Amniotic stem cell (primary cell): ENCODE results near the gene DLG2.
"Not testable (repeated sequence)": the region's sequence is repeated elsewhere in the genome, so short reads cannot be mapped to it uniquely, and the experiment has no call there.

Experiments used
- DNase-seq: peaks from one replicate; lab custom pipeline; 2025; lab: John Stamatoyannopoulos, UW

Gene DLG2

DNA sequence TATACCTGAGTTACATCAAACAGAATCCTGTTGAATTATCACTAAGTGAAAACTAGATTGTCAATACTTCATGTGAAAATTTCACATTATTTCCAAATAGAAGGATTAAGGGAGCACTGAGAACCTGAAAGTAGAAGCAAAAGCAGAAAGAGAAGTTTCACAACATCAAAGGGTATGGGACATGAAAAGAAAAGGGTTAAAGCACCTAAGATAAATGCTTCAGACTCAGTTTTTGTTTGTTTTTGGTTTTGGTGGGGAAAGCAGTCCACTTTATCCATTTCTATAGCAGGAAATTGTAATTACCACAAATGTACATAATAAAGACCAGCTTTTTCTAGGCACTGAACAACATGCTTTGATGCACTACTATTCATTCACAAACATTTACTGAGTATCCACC, 1271.2 kb downstream of the DLG2 start:
- no peak for DNase-seq

- DNase-seq, result no peak
These were observed 1281.5 kb downstream of the DLG2 start for GRCh38 chr11:84345597-84345996.

GRCh38 chr11:84345027-84345426, 1282.1 kb downstream of the DLG2 start:
- DNase-seq, result no peak

GRCh38 chr11:84339796-84340195, 1287.3 kb downstream of the DLG2 start:
- DNase-seq, result no peak

DNA sequence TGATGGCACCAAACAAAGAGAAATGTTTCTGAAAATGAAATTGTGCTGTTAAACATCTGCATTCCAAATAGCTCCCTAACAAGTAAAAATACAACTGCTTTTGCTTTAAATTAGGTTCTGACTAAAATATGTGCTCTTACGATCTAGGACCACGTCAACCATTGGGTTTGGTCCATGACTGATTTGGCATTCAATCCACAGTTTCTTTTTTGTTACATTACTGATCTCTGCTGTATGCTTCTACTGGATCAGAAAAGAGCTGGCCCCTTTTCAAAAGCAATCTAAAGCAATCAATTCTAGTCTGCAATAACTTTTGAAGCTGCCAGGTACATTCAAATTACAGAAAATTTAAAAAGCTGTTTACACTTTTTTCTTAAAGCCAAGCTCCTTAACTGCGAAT, 1293.9 kb downstream of the DLG2 start:
- no peak for DNase-seq

- no peak for DNase-seq
These were observed 1304.9 kb downstream of the DLG2 start for GRCh38 chr11:84322211-84322610.

- DNase-seq, result no peak
These were observed 1307.3 kb downstream of the DLG2 start for GRCh38 chr11:84319863-84320262.

- no peak for DNase-seq
These were observed 1310.1 kb downstream of the DLG2 start for GRCh38 chr11:84316866-84317555.

GRCh38 chr11:84313830-84314359, 1313.2 kb downstream of the DLG2 start:
- DNase-seq, result no peak

DNA sequence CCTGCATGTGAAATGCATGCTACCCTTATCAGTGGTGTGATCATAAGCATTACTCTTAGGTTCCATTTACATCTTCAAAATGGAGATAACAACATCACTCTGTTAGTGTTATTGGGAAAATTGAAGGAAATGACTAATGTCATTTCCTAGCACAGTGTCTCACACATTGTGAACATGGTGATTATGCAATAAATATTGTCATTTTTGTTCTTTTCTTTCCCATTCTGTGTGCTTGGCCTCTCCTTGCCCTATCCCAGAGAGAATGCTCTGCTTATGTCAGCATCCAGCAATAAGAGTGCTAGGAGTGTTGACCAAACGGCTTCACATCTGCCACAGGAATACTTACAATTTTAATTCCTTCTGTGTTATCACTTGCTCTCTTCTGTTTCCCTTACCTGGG, 1316.9 kb downstream of the DLG2 start:
- no peak for DNase-seq

GRCh38 chr11:84308491-84308890, 1318.7 kb downstream of the DLG2 start:
- not testable (repeated sequence) for DNase-seq

DNA sequence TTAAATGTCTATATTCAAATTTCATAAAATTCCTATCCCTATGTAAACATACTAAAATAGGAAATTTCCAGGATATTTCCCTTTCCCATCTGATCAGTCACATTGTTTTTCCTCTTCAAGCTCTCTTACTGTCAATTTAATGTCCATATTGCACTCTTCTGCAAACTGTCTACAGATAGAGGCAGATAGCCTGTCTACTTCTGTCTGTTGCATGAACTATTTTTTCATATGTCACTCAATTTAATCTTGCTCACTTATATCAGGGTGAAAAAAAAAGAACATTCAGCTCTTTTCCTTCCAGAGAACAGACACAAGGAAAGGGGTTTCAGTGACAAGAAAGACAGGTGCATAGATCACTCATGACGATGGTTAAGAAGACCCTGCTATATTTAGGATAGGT, 1327.1 kb downstream of the DLG2 start:
- DNase-seq, result no peak

- DNase-seq, result no peak
These were observed 1329.6 kb downstream of the DLG2 start for GRCh38 chr11:84297570-84297969.

GRCh38 chr11:84295815-84296214, 1331.3 kb downstream of the DLG2 start:
- DNase-seq, result no peak

DNA sequence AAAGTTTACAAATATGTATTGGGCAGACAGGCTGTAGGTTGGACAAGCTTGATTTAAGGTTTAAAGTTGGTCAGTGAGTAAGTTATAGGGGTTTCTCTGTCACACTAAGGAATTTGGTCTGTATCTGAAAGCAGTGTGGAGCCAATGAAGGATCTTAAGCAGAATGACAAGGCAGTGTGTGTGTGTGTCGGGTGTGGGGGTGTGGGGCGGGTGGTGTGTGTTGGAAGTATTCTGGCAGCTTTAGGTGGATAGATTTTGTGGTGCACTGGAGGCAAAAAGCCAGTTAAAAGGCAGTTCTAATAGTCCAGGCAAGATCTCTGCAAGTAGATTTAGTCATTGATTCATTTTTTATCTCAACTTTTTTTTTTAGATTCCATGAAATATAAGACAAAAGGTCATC, 1334.2 kb downstream of the DLG2 start:
- DNase-seq, result no peak

DNA sequence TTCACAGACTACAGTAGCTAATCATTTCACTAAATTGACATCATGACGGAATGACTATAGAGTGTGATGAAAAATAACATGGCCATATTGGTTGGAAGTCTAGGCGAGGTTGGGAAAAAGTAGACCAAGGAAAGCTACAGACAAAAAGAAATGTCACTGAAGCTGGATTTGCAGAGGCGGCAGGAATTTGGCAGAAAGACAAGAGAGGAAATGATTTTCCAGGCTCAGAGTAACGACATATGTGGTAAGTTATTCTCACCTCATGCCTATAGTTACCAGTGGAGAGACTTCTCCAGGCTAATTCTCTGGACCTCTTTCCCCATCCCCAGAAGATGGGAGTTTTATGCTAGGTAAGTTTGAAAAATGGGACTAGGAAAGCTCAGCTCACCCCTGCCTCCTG, 1335.1 kb downstream of the DLG2 start:
- DNase-seq, result no peak

GRCh38 chr11:84290647-84291046, 1336.5 kb downstream of the DLG2 start:
- DNase-seq, result no peak

GRCh38 chr11:84289381-84289906, 1337.7 kb downstream of the DLG2 start:
- DNase-seq, result no peak

DNA sequence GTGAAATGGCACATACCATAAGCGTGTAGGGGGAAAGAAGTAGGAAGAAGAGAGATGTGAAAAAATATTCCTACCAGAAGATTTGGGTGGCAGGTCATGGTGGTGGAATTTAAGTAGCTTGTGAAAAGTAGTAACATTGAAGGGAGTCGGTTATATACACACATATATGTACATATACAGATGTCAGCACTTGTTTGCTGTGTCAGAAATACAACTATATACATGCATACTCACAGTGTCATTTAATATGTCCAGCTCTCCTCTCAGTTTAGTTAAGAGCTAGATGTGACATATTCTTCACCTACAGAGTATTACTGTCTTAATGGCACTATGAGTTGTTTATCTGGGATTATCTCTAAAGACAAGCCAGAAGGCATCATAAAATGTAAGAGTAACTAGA, 1353.6 kb downstream of the DLG2 start:
- DNase-seq, result no peak

- DNase-seq, result no peak
These were observed 1356.7 kb downstream of the DLG2 start for GRCh38 chr11:84270466-84270865.

DNA sequence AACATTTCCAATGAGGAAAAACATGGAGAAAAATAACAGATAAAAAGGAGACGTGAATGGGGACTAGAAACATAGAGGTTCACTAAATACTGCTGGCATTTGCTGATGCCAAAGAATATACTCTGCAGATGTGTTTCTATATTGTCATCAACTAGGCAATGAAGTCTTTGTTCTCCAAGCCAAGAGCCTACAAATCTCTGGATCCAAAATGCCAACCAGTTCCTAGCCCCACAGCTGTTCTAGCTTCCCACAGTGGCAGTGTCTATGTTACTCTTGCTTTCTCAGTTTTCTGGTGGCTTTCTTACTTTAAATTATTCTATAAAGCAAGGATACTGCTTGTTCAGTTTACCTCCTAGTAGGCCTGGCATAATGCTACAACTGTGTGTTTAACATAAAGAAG, 1363.1 kb downstream of the DLG2 start:
- DNase-seq, result no peak

DNA sequence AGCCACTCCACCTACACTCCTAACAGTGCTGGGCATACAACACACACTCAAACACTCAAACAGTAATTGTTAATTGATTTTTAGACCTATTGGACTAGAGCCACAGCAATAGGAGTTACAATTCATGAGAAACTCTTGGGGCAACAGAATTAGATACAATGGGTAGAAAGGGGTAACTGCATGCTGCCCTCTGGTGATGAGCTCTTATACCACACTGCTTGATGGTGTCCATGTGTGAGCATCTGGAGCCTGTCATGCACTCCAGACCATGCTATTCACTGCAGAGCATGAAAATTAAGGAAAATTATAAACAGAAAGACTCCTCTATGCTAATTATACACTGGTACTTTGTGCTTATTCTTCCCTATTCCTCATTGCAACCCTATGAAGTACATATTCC, 1365.4 kb downstream of the DLG2 start:
- DNase-seq, result no peak

GRCh38 chr11:84260862-84261261, 1366.3 kb downstream of the DLG2 start:
- no peak for DNase-seq

DNA sequence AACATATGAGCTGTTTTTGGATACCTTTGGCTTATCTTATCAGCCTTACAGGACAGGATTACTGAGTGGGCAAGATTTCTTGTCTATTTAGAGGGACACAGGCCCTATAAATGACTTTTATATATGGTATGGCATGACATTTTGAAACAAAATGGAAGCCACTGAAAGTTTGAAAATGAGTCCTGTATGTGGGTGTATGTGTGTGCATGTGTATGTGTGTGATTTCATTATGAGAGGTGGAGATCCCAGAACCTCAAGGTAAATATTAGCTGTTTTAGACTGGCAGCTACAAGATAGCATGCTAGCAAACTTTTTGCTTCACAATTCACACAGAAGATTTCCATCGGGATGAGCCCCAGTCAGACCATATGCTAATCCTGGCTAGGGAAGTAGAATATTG, 1370.5 kb downstream of the DLG2 start:
- DNase-seq, result no peak
